GM23338 (cell line): ENCODE data around the gene TMEM51.

Experiments used
- CREB1 ChIP-seq: fragments of 250-450 bp; sonication (Bioruptor Pico); IDR thresholded peaks from 2 replicates; pipeline ENCODE4 v1.5.0; 2020; ENCODE audit warnings: low read depth, mild to moderate bottlenecking, moderate library complexity
- CTCF ChIP-seq, 2 experiments: fragments of 200-600 bp in 1 of 2; sonication (generic) in 1 of 2; conservative IDR thresholded peaks; 2 replicates each; pipeline versions ENCODE4 v1.5.1 to v1.6.1; 2016 to 2017; ENCODE audit warnings: antibody characterized with exemption in 2 of 2, low read depth in 2 of 2, mild to moderate bottlenecking in 2 of 2, moderate library complexity in 1 of 2
- ETS1 ChIP-seq: IDR thresholded peaks from 2 replicates; pipeline ENCODE4 v1.6.1; 2016; ENCODE audit warnings: antibody characterized with exemption
- EZH2 ChIP-seq: fragments of 200-600 bp; sonication (generic); IDR thresholded peaks from one replicate; pipeline ENCODE4 v1.8.0; 2017; ENCODE audit warnings: antibody characterized with exemption, mild to moderate bottlenecking, low read depth; ENCODE audit not compliant: unreplicated experiment
- EZH2phosphoT487 ChIP-seq: fragments of 200-600 bp; sonication (generic); IDR thresholded peaks from one replicate; pipeline ENCODE4 v1.8.1; 2018; ENCODE audit warnings: antibody characterized with exemption; ENCODE audit not compliant: unreplicated experiment
- POLR2AphosphoS5 ChIP-seq: IDR thresholded peaks from 2 replicates; pipeline ENCODE4 v1.6.1; 2016; ENCODE audit warnings: antibody characterized with exemption, low read depth
- REST ChIP-seq: IDR thresholded peaks from one replicate; pipeline ENCODE4 v1.6.1; 2018; ENCODE audit warnings: antibody characterized with exemption; ENCODE audit not compliant: unreplicated experiment
- ZNF331 ChIP-seq: fragments of 250-450 bp; sonication (Bioruptor Pico); IDR thresholded peaks from 2 replicates; pipeline ENCODE4 v1.5.0; 2020; ENCODE audit warnings: low read depth, mild to moderate bottlenecking, moderate library complexity

- TF ChIP-seq EZH2 (no peak), REST (no peak), CTCF (conservative IDR thresholded peaks at IDR 0.05; ENCODE audit: low read depth in 2 of 2) (no peak), POLR2AphosphoS5 (no peak), CREB1 (CRISPR knock-in tag) (no peak), EZH2phosphoT487 (no peak), ETS1 (no peak), ZNF331 (no peak)
Observed at GRCh38 chr1:15177710-15178166, 24.2 kb downstream of the TMEM51 start.
